ENCODE measurements around the gene SLC35A4.

DNA sequence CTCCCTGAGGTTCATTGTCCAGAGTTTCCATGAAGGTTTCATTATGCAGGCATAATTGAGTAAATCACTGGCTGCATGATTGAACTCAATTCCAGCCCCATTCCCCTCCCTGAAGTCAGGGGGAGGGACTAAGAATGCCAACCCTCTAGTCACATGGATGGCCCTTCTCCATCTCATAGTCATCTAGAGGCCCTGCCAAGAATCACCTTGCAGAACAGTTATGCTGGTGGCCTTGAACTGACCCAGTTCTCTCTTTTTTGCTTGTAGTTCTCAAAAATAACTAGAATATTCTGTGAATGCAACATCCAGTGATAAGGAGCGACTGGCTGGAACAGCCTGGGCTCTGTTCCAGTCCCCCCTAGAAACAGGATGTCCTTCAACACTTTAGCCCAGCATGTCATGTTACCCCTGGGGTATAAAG is 31.7 kb downstream of the SLC35A4 start:
- TF ChIP-seq CTCF (IDR thresholded peaks at IDR 0.05 in 4 of 5, conservative IDR thresholded peaks at IDR 0.05 in 1 of 5): no peak
- no peak for TF ChIP-seq POLR2A (IDR thresholded peaks at IDR 0.05)

Measured in gastrocnemius medialis (tissue), 4 donors.